MM.1S (cell line): ENCODE results near the gene SLC22A15.

Experiments used
- CTCF ChIP-seq: fragments of 300-600 bp; sonication (generic); IDR thresholded peaks from 2 replicates; pipeline ENCODE4 v1.5.1; 2016; ENCODE audit warnings: antibody characterized with exemption, low read length, mixed read lengths
- EZH2phosphoT487 ChIP-seq: fragments of 300-600 bp; sonication (generic); IDR thresholded peaks from 2 replicates; pipeline ENCODE4 v1.6.1; 2018; ENCODE audit warnings: antibody characterized with exemption, low read length

DNA sequence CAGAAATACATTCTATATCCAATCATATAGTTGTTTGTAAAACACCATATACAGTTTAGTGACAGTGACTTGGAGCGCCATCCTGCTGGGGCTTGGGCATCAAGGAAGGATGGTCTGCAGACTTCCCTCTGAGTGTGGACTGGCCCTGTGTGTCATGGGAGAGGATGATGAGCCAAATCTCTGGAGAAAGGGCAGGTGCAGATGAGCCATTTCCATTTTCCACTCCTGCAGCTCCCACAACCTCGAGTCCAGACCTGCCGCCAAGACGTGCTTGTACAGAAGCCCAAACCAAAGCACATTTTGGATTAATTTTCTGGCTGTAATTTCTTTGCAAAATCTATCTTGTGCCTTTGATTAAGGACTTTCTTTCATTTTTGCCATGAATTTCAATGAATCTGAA is 48.3 kb upstream of the SLC22A15 start:
- no peak for TF ChIP-seq CTCF
- TF ChIP-seq EZH2phosphoT487 = no peak
